ENCODE data around the gene SAE1. TPM values are rescaled to one million over a fixed set of nuclear protein-coding genes. Genes with fewer than 3 reads are reported as not detected.

The SAE1 gene
- total and polyA plus RNA-seq, 2 of the 4 experiments (the other 2 are of a cell fraction): 165 to 184 TPM

DNA sequence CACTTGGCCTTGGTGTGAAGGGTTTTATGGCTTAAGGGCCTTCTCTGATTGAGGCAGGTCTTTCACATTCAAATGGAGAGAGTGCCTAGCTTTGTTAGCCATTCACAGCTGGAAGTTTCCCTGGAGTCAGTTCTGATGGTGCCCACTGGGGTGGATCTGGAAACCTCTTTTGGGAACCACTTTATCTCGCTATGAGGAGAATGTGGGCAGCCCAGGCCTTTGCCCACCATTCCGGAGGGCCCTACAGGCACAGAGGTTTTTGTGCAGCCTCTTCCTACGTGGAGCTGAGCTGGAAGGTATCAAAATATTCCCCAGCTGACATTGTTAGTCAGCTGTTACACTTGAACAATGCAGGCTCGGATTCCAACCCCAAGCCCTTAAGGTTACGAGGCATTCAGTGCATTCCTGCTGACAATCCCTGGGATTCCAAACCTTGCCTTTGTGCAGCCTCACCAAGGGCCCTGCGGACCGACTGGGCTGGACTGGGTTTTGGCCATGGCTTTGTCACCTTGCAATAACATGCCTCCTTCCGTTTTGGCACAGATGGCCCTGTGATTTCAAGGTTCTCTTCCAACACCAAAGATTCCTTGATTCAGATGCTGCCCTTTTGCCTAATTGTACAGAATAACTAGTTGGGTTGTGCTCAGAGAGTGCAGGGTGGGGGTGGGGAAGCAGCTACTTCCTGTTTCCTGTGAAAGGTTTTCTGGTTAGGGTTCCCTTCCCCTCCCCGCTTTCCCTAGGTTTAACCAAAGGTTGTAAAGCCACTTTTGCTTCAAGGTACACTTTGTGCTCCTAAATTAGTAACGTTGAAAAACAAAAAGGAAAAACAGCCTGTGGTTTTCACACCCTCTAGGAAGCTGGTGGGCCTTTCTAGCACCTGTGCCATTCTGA is 27.0 kb downstream of the SAE1 start (continued):
- TF ChIP-seq, protein P1, sequence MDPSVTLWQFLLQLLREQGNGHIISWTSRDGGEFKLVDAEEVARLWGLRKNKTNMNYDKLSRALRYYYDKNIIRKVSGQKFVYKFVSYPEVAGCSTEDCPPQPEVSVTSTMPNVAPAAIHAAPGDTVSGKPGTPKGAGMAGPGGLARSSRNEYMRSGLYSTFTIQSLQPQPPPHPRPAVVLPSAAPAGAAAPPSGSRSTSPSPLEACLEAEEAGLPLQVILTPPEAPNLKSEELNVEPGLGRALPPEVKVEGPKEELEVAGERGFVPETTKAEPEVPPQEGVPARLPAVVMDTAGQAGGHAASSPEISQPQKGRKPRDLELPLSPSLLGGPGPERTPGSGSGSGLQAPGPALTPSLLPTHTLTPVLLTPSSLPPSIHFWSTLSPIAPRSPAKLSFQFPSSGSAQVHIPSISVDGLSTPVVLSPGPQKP (IDR thresholded peaks at IDR 0.05; ENCODE audit: borderline replicate concordance, low read depth, low read length): no peak
- TF ChIP-seq CHD1 (IDR thresholded peaks at IDR 0.05; ENCODE audit: low read depth, low read length): no peak

Measured in IMR-90 (cell line).